HG02885 (cell line): Measurements from ENCODE around the gene FUCA2.
"Not testable (repeated sequence)": the region's sequence is repeated elsewhere in the genome, so short reads cannot be mapped to it uniquely, and the experiment has no call there.

ENCODE experiments used
- ATAC-seq: cut with Tn5 transposase; IDR thresholded peaks from one replicate; pipeline ENCODE4 v1.9.1; 2021; ENCODE audit warnings: mild to moderate bottlenecking; ENCODE audit not compliant: unreplicated experiment, poor library complexity

FUCA2 gene

DNA sequence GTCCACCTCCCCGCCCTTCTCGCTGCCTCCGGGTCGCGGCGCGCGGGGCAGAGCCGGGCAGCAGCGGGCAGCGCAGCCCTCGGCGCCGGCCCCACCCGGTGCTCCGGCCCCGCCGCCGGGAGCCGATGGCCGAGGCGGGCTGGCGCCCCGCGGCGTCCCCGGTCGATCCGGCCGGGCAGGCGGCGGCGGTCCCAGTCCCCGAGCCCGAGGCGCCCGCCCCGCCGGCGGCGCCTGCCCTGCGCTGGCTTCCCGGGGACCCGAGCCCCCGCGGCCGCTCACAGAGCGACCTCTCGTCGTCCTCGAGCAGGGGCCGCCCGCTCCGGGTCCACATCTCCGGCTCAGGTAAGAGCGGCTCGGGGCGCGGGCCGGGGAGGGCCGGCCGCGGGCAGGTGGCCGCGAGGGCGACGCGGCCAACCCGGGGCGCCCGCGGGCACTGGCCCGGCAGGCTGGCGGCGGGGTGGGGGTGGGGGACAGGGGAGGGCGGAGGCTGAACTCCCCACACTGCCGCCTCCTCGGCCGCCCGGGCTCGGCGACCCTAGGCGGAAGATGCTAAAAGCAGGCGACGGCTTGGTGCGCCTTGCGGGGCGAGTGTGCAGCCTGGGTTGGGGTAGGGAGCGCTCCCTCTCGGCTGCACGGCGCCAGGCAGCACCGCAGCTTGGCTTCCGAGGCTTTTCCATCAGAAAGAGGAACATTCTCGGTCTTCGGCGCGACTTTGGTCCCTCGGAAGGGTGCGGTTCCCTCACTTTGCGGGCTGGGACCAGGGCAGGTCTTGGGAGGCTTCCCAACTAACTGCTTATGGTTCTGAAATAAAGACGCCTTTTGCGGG, 25.6 kb upstream of the FUCA2 start:
- ATAC-seq = peak; percentile 65

- ATAC-seq = peak; percentile 76
Observed at GRCh38 chr6:143536461-143536865, 24.9 kb upstream of the FUCA2 start.

GRCh38 chr6:143535189-143535614, 23.7 kb upstream of the FUCA2 start:
- ATAC-seq = no peak

- no peak for ATAC-seq
Observed at GRCh38 chr6:143531720-143532499, 20.4 kb upstream of the FUCA2 start.

DNA sequence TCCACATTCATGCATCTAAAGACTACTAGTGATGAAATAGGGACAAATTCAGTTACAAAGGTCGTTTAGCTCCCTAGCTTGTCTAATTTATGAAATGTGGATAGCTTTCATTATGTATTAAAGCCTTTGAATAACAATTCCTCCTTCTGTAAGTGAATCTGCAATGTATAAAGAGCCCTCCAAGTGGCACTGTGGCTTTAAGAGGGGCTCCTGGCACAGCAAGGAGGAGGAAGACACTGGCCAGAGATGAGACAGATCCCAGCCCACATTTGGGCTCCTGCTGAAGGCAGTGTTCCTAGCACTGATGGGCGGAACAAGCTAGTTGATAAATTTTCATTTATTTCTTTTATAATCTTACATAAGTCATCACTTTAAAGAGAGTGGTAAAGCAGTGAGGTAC, 17.6 kb upstream of the FUCA2 start:
- no peak for ATAC-seq

DNA sequence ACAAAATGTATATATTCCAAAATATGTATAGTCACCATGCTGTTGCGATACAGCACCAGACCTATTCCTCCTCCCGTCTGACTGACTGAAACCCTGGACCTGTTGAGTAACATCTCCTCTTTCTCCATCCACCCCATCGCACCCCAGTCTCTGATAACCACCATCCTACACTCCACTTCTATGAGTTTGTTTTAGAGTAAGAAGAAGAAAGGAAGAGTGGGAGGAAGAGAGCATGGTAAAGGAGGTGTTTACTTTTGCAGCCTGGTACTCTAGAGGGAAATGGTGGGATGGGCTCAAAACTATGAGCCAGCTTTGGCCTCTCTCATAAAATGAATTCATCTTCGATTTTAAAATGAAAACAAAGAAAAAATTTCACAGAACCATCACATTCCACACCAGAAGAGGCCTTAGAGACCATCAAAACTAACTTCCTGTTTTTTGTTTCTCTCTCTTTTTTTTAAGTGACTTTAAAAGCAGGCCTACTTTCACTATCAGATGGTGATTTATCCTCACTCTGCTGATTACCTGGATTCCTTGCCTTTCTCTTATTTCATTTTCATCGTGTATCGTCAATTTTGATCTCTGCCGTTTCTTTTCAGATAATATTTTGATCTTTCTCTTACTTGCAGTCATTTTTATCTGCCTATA, 16.8 kb upstream of the FUCA2 start:
- peak; percentile 86 for ATAC-seq

DNA sequence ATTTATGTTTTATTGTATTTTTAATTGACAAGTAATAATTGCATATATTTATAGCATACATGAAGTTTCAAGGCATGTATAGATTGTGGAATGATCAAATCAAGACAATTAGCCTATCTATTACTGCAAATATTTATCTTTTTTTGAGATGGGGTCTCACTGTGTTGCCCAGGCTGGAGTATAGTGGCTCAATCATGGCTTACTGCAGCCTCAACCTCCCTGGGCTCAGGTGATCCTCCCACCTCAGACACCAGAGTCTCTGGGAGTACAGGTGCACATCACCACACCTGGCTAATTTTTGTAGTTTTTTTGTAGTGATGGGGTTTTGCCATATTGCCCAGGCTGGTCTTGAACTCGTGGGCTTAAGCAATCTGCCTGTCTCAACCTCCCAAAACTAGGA, 16.2 kb upstream of the FUCA2 start:
- ATAC-seq = no peak

GRCh38 chr6:143525356-143525755, 13.8 kb upstream of the FUCA2 start:
- ATAC-seq = no peak

GRCh38 chr6:143522039-143522600, 10.6 kb upstream of the FUCA2 start:
- ATAC-seq = no peak

DNA sequence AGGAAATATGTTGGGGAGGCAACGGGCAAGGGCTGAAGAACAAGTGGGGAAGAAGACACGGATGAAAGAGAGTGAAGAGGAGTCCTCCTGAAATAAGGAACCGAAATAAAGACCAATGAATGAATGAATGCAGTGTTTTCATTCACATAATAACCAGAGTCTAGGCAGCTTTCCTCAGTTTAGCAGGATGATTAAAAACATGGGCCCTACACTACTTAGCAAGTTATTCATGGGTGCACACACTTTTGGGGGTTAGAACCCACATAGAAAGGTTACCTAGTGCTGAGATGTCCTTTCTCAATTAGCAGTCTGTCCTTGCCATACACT, 5.9 kb upstream of the FUCA2 start:
- ATAC-seq = no peak

DNA sequence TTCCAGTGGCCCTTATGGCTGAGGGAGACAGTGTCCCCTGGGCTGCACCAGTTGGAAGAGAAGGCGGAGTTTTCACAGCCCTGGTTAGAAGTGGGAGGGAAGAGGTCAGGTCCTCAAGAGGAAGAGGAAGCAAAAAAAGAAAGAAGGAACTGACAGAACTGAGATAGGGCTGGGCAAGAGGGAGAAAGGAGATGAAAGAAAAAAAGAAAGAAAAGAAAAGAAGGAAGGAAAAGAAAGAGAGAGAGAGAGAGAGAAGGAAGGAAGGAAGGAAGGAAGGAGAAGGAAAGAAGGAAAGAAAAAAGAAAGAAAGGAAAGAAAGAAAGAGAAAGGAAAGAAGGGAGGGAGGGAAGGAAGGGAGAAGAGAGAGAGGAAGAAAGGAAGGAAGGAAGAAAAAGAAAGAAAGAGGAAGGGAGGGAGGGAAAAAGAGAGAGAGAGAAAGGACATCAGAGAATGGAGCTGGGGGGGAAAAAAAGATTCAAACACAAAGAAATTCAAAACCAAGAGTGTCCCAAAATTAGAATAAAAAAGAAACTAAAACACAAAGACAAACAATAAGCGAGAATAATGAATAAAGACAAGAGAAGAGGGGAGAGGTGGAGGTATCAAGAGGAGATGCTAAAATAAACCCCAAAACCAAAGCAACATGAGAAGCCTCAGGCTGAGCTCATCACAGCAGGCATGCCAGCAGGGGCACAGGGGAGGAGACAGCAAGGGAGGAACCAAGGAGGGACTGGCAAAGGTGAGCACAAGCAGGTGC, 5.3 kb upstream of the FUCA2 start:
- ATAC-seq = no peak

- ATAC-seq = no peak
Observed at GRCh38 chr6:143515766-143516355, 4.3 kb upstream of the FUCA2 start.

DNA sequence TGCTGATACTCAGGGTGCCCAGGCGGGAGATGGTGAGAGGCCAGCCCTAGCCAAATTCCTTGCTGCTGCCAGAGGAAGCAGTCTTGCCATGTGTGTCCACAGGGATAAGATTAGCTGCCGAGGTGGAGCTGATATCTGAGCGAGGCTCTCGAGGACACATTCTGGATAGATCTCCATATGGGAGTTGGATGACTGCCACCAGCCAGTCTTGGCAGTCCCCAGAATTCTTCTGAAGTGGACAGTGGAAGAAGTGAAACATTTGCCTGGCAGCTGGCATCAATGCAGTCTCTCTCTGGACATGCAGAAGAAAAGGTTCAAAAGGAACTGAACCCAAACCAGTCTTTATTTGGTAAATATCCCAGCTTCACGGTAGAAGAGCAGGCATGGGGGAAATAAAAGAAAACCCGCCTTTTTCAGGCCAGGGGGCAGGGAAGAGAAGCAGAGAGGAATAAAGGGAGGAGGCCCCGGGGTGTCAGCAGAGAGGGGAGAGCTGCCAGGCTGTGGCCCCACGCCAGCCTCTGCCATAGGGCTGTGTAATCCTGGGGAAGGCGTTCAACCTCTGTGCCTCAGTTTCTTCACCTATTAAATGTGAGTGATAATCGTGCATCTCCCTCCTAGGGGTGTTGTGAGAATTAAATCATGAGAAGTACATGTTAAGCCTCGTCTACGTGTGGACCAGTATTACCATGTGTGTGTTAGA, 3.7 kb upstream of the FUCA2 start:
- no peak for ATAC-seq

DNA sequence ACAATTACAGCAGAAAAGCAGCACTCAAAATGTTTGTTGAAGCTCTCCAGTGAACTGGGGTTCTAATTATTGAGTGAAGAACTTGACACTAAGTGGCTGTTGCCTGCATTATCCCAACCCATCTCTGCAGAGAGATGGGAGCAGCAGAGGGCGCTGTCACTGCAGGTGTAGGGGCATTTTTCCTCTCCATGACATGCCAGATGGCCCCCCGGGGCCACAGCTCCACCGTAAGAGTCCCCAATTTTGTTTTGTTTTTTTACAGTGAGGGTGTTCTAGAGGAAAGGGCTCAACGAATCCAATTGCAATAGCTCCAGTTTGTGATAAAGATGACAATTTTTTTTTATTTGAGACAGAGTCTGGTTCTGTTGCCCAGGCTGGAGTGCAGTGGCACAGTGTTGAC, 1.9 kb upstream of the FUCA2 start:
- peak; percentile 31 for ATAC-seq

DNA sequence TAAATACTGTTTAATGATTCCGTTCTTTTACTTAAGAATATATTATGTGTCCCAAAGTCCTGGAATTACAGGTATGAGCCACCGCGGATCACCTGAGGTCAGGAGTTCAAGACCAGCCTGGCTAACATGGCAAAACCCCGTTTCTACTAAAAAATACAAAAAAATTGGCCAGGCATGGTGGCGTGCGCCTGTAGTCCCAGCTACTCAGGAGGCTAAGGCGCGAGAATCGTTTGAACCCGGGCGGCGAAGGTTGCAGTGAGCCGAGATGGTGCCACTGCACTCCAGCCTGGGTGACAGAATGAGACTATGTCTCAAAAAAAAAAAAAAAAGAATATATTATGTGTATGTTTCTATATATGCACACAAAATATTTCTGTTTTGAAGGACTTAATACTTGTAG, 1.2 kb downstream of the FUCA2 start:
- ATAC-seq = not testable (repeated sequence)

DNA sequence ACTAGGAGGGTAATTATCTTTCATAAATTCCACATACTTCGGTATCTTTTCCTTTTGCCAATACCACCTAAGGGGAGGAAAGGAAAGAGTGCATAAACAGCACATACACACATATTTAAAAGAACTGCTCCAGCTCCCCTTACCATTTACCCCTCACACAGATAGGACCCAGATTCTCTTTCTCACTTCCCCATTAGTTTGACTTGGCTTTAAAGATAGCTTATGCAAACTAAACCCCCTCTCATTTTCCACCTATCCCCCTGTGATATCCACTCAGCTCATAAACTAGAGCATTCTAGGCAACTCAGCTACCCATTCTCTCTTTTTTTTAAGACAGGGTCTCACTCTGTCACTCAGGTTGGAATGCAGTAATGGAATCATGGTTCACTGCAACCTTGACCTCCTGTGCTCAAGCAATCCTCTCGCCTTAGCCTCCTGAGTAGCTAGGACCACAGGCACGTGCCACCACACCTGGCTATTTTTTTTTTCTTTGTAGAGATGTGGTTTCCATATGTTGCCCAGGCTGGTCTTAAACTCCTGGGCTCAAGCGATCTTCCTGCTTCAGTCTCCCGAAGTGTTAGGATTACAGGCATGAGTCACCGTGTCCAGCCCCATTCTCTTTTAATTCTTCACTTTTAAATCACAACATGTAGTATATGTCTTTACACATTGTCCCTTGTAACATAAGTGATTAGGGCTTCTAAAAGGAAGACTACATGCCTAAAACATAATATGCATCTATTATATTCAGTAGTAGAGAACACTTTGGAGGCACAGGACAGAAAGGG, 4.0 kb downstream of the FUCA2 start:
- ATAC-seq = peak; percentile 63

- no peak for ATAC-seq
Observed at GRCh38 chr6:143506620-143507019, 4.9 kb downstream of the FUCA2 start.

DNA sequence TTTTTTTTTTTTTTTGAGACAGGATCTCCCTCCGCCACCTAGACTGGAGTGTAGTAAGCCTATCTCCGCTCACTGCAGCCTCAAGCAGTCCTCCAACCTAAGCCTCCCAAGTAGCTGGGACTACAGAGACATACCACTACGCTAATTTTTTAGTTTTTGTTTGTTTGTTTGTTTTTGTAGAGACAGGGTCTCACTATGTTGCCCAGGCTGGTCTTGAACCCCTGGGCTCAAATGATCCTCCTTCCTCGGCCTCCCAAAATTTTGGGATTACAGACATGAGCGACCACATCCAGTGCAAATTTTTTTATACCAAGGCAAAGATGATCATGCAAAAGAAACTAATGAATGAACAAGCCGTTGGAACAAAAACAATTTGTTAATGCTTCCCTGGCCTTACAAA, 5.3 kb downstream of the FUCA2 start:
- no peak for ATAC-seq
